Activated CD8-positive, alpha-beta memory T cell treated with anti-CD3 and anti-CD28 coated beads, Interleukin-2, amount 50 U/mL, for 4 hours (primary cell): ENCODE data around the gene MAPT.
"Not testable (repeated sequence)": the region's sequence is repeated elsewhere in the genome, so short reads cannot be mapped to it uniquely, and the experiment has no call there.

ENCODE experiments used
- DNase-seq: peaks from one replicate; pipeline ENCODE4 v3.0.0-alpha.2; 2020

Gene MAPT

DNA sequence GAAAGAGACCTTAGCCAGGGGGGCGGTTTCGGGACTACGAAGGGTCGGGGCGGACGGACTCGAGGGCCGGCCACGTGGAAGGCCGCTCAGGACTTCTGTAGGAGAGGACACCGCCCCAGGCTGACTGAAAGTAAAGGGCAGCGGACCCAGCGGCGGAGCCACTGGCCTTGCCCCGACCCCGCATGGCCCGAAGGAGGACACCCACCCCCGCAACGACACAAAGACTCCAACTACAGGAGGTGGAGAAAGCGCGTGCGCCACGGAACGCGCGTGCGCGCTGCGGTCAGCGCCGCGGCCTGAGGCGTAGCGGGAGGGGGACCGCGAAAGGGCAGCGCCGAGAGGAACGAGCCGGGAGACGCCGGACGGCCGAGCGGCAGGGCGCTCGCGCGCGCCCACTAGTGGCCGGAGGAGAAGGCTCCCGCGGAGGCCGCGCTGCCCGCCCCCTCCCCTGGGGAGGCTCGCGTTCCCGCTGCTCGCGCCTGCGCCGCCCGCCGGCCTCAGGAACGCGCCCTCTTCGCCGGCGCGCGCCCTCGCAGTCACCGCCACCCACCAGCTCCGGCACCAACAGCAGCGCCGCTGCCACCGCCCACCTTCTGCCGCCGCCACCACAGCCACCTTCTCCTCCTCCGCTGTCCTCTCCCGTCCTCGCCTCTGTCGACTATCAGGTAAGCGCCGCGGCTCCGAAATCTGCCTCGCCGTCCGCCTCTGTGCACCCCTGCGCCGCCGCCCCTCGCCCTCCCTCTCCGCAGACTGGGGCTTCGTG, at the start of gene MAPT:
Gene MAPT (plus strand): TSS at position 533 of the 763 bp plus-strand sequence. CDS start 67,784 bp downstream, outside the sequence.
- peak; percentile 78 for DNase-seq

- DNase-seq = no peak
Observed at GRCh38 chr17:45844695-45845375, 49.5 kb upstream of the MAPT start, which contains the start of gene SPPL2C. SPPL2C (plus strand) TSS chr17:45844881; CDS start chr17:45844907, 26 bp downstream.

DNA sequence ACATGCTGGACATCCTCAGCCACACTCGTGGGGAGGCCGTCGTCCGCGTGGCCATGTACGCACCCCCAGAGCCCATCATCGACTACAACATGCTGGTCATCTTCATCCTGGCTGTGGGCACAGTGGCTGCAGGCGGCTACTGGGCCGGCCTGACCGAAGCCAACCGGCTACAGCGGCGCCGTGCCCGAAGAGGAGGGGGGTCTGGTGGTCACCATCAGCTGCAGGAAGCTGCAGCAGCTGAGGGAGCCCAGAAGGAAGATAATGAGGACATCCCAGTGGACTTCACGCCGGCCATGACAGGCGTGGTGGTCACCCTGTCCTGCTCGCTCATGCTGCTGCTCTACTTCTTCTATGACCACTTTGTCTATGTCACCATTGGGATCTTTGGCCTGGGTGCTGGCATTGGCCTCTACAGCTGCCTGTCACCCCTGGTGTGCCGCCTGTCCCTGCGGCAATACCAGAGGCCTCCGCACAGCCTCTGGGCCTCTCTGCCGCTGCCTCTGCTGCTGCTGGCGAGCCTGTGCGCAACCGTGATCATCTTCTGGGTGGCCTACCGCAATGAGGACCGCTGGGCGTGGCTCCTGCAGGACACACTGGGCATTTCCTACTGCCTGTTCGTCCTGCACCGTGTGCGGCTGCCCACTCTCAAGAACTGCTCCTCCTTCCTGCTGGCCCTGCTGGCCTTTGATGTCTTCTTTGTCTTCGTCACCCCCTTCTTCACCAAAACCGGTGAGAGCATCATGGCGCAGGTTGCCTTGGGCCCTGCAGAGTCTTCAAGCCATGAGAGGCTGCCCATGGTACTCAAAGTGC, 48.8 kb upstream of the MAPT start:
- no peak for DNase-seq

DNA sequence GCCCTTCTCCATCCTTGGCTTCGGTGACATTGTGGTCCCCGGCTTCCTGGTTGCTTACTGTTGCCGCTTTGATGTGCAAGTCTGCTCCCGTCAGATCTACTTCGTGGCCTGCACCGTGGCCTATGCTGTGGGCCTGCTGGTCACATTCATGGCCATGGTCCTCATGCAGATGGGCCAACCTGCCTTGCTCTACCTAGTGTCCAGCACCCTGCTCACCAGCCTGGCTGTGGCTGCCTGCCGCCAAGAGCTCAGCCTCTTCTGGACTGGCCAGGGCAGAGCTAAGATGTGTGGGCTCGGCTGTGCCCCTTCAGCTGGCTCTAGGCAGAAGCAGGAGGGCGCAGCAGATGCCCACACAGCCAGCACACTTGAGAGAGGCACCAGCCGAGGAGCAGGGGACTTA, 48.1 kb upstream of the MAPT start:
- DNase-seq = no peak

GRCh38 chr17:45846646-45847045, 47.7 kb upstream of the MAPT start:
- no peak for DNase-seq

GRCh38 chr17:45847101-45847500, 47.3 kb upstream of the MAPT start:
- DNase-seq = no peak

DNA sequence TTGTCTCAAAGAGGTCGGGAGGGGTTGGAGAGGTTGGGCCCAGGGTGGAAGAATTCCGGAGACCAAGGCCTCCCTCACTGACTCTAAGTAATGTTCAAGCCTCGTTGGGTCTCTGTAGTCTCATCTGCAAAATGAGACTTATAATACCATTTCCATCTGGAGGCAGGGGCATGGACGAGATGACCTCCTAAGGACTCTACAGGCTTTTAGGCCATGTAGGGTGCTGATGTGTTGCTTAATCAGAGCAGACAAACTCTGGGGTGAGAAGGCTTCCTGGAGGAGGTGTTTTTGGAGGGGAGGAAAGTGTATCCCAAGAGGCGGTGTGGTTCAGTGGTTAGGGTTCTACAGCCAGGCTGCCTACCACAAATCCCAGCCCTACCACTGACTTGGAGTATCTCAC, 46.6 kb upstream of the MAPT start:
- no peak for DNase-seq

DNA sequence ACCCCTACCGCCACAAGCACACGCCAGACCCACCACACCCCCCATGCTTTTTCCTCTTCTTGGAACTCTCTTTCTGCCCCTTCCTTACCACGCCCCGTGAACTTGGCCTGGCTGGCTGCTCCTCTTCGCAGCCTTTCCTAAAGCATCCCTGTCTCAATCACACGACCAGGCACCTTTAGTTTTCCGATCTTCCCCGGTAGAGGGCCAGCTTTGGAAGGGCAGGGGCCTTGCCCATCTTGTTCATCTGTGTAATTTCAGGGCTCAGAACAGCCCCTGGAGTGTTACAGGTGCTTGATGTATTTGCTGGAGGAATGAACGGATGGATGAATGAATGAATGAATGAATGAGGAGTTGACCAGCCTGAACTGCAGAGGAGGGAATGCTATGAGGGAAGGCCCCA, 45.9 kb upstream of the MAPT start:
- DNase-seq = no peak

DNA sequence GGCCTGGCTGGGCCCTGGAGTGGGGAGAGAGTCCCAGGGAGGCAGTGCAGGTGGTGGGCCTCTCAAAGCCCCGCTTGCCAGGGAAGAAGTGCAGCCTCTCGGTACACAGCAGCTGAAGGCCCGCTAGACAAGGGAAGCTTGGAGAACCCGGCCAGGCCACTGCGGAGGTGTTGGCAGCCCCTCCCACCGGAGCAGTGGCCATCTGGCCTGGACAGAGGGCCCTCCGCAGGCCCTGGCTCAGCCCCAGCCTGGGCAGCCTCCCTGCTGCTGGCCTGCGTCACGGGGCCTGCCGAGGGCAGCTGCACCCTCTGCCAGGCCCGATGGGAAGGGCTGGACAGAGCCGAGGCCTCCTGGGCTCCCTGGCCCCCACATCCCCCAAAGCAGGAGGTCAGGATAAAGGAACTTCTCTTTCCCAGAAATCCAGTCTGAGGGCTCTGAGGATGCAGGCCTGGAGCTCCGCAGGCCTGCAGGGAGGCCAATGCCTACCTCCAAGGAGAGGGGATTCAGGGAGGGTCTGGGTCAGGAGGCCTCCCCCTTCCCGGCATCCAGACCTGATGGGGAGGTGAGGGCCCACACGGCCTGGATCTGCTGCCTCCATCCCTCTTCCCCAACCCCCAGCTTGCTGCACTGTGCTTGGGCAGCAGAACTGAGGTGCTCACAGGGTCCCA, 45.4 kb upstream of the MAPT start:
- DNase-seq = no peak

DNA sequence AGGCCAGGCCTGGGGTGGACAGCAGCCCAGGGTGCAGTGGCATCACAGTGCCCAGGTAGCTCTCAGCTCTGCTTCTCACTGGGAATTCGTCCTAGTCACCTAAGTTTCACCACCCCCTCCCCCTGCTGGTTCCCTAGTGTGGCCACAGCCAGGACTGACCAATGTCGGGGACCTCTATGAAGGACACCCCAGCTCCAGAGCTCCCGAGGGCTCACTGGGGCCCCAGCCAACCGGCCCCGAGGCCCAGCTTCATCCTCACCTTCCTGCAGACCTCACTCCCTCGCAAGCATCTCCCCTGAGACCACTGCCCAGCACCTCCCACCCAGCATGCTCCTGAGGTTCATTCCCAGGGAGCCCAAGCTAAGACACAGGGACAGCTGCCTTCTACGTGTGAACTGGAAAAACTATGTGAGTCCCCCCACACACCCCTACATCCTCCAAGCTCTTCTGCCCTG, 44.8 kb upstream of the MAPT start:
- DNase-seq = no peak

- no peak for DNase-seq
Observed at GRCh38 chr17:45850011-45850410, 44.3 kb upstream of the MAPT start.

DNA sequence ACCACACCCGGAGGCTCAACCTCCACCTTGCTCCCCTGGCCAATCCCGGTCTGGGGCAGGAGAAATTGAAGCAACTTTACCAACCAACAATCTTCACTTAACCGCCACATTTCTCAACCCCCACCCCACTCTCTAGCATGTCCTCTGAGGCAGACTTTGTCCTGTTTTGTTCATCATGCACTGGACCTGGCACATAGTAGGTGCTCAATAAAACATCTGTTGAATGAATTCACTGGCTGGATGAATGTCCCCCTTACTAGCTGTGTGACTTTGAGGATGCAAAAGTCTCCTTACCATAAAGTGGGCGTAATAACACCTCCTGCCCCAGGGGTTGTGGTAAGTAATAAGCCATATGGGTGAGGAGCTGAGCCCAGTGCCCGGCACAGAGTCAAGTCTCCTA, 43.9 kb upstream of the MAPT start:
- DNase-seq = no peak

GRCh38 chr17:45851022-45851421, 43.3 kb upstream of the MAPT start:
- DNase-seq = no peak

DNA sequence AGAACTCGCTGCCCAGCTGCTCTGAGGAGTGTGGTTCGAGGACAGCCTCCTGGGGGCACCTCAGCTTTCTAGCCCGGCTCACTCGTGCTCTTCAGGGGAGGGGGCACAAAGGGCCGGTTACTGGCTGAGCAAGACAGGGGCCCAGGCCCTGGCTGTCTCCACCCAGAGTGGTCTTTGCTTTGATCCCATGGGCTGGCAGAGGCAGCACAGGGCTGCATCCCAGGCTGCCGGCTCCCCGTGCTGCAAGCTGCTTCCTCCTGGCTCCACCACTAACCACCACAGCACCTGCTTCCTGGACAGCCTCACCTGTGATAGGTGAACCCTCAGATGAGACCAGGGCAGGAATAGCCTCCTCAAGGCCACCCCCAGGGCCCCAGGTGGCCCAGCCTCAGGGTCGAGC, 42.9 kb upstream of the MAPT start:
- no peak for DNase-seq

DNA sequence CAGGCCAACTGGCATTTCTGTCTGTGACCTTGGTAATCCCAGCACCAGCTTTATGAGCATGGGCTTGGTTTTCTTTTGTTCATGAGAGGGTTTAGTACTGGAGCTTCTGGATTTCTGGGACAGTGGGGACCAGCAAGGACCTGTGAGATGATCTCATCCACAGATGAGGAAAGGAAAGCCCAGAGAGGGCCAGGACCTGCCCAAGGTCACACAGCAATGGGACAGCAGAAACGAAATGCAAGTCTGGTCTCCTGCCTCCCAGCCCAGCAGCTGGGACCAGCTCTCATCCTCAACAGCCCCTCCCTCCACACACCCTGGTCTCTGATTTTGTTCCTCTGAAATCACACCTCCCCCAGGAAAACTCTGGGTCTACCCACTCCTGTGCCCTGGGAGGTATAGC, 42.5 kb upstream of the MAPT start:
- DNase-seq = no peak

DNA sequence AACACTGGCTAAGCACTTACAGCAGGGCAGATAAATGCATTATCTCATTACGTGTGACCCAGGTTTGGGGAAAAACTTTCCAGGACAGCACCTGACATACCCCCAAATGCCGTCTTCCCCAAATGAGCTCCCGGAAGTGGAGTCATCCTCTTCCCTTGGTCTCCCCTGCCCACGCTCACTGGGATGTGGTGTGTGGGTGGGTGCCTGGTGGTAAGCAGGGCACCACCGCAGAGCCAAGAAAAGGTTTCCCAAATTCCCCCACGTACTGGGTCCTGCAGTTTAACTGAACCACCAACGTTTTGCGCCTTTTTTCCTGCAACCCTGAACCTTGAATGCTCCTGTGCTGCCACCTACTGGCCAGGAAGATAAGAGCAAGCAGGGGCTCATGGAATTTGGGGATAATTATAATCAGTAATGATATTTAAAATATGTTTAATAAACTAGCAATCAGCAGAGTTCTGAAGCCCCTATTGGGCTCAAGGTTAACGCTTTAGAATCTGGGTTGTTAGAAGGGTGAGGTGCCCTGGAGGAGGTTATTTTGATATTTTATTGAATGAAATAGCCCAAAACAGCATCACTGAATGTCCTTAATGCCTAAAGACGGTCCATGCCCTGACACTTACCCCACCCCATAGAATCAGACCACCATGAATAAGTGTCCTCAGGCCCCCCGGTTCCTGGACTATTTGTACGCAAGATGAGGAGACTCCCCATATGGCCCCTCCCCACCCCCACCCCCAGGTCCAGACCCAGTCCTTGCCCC, 41.6 kb upstream of the MAPT start:
- peak; percentile 65 for DNase-seq

DNA sequence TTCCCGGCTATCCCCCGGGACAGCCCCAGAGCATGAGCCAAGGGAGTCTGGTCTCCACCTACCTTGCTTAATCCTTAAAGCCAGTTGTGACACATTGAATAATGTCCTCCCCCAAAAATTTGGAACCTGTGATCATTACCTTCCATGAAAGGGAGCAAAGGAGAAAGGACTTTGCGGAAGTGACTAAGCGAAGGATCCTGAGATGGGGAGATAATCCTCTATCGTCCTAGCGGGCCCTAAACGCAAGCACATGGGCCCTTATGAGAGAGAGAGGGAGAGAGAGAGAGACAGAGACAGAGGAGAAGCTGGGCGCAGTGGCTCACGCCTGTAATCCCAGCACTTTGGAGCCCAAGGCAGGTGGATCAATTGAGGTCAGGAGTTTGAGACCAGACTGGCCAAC, 40.1 kb upstream of the MAPT start:
- DNase-seq = no peak

- DNase-seq = no peak
Observed at GRCh38 chr17:45855691-45856336, 38.5 kb upstream of the MAPT start.

GRCh38 chr17:45857977-45858708, 36.2 kb upstream of the MAPT start:
- DNase-seq = no peak

GRCh38 chr17:45861165-45861564, 33.2 kb upstream of the MAPT start:
- DNase-seq = no peak

DNA sequence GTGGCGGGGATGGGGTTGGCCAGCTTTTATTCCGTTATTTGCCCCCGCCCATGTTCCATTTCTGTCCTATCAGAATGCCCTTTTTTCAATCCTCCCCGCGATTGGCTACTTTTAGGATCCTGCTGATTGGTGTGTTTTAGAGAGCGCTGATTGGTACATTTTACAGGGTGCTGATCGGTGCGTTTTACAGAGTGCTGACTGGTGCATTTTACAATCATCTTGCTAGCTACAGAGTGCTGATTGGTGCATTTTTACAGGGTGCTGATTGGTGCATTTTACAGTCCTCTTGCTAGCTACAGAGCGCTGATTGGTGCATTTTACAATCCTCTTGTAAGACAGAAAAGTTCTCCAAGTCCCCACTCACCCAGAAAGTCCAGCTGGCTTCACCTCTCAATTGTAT, 32.2 kb upstream of the MAPT start:
- DNase-seq = not testable (repeated sequence)
